HEK293 (cell line): ENCODE results near the gene PPFIA2.

ENCODE experiments used
- CTCF ChIA-PET: fragments of 350-600 bp; formaldehyde crosslinking; extraction: SDS; loops from one replicate; lab custom pipeline; 2021; ENCODE audit warnings: antibody characterized with exemption; lab: Yijun Ruan, JAX
- POLR2A ChIA-PET: fragments of 300-600 bp; formaldehyde crosslinking; extraction: SDS; loops from one replicate; lab custom pipeline; 2020; ENCODE audit warnings: antibody characterized with exemption, inconsistent platforms; lab: Yijun Ruan, JAX
- H3K27ac ChIP-seq: fragments of 200-500 bp; sonication (Bioruptor generic); 2 replicates; pipeline ENCODE4 v1.5.1; 2014; ENCODE audit warnings: low read depth, low read length, control low read depth, inconsistent platforms; ENCODE audit errors: extremely low read depth
- H3K36me3 ChIP-seq, 2 experiments: fragments of 200-500 bp in 1 of 2; sonication (Bioruptor generic) in 1 of 2; 1 replicate in 1 of 2; 2 replicates in 1 of 2; pipeline ENCODE4 v1.5.1; 2014 to 2017; ENCODE audit warnings: inconsistent platforms in 2 of 2, low read length in 2 of 2; ENCODE audit not compliant: control insufficient read depth in 2 of 2, insufficient read depth in 1 of 2
- H3K4me1 ChIP-seq: fragments of 200-500 bp; sonication (Bioruptor generic); 2 replicates; pipeline ENCODE4 v1.5.1; 2014; ENCODE audit warnings: mild to moderate bottlenecking, low read length, inconsistent platforms; ENCODE audit not compliant: control insufficient read depth, insufficient read depth
- H3K4me3 ChIP-seq: 2 replicates; pipeline ENCODE4 v1.5.1; 2011; ENCODE audit warnings: low read depth, mild to moderate bottlenecking, control low read depth, low read length, moderate library complexity
- H3K9me3 ChIP-seq: fragments of 200-500 bp; sonication (Bioruptor generic); 2 replicates; pipeline ENCODE4 v1.5.1; 2014; ENCODE audit warnings: low read depth, low read length, inconsistent platforms; ENCODE audit not compliant: control insufficient read depth, insufficient read depth
- BCL11B ChIP-seq: fragments of 450-650 bp; formaldehyde crosslinking; IDR thresholded peaks from 2 replicates; pipeline ENCODE4 v1.5.1; 2016; ENCODE audit warnings: low read depth, missing biosample characterization, missing genetic modification characterization
- CTCF ChIP-seq: fragments of 450-650 bp; formaldehyde crosslinking; IDR thresholded peaks from 2 replicates; pipeline ENCODE4 v1.5.1; 2016; ENCODE audit warnings: missing biosample characterization, missing genetic modification characterization
- KLF9 ChIP-seq: fragments of 450-650 bp; formaldehyde crosslinking; IDR thresholded peaks from 2 replicates; pipeline ENCODE4 v1.5.1; 2016; ENCODE audit warnings: missing biosample characterization, missing genetic modification characterization, low read depth
- OSR2 ChIP-seq: fragments of 450-650 bp; formaldehyde crosslinking; IDR thresholded peaks from 2 replicates; pipeline ENCODE4 v1.5.1; 2016; ENCODE audit warnings: missing biosample characterization, missing genetic modification characterization
- PATZ1 ChIP-seq: fragments of 450-650 bp; formaldehyde crosslinking; IDR thresholded peaks from 2 replicates; pipeline ENCODE4 v1.5.1; 2016; ENCODE audit warnings: missing biosample characterization, missing genetic modification characterization
- ZBTB48 ChIP-seq: fragments of 450-650 bp; formaldehyde crosslinking; IDR thresholded peaks from 2 replicates; pipeline ENCODE4 v1.5.1; 2016; ENCODE audit warnings: missing biosample characterization, missing genetic modification characterization
- ZFHX2 ChIP-seq: fragments of 450-650 bp; formaldehyde crosslinking; conservative IDR thresholded peaks from 2 replicates; pipeline ENCODE4 v1.5.1; 2016; ENCODE audit warnings: missing biosample characterization, missing genetic modification characterization
- ZFP37 ChIP-seq: fragments of 450-650 bp; formaldehyde crosslinking; IDR thresholded peaks from 2 replicates; pipeline ENCODE4 v1.5.1; 2016; ENCODE audit warnings: missing biosample characterization, missing genetic modification characterization
- ZNF184 ChIP-seq: fragments of 450-650 bp; IDR thresholded peaks from 2 replicates; pipeline ENCODE4 v1.5.1; 2018; ENCODE audit warnings: missing biosample characterization, mild to moderate bottlenecking, missing genetic modification characterization
- ZNF423 ChIP-seq: fragments of 450-650 bp; formaldehyde crosslinking; IDR thresholded peaks from 2 replicates; pipeline ENCODE4 v1.5.1; 2016; ENCODE audit warnings: missing biosample characterization, missing genetic modification characterization
- ZNF513 ChIP-seq: fragments of 450-650 bp; IDR thresholded peaks from 2 replicates; pipeline ENCODE4 v1.5.1; 2018; ENCODE audit warnings: missing biosample characterization, missing genetic modification characterization
- ZNF549 ChIP-seq: fragments of 450-650 bp; IDR thresholded peaks from 2 replicates; pipeline ENCODE4 v1.5.1; 2018; ENCODE audit warnings: missing biosample characterization, missing genetic modification characterization, mild to moderate bottlenecking, inconsistent platforms, moderate library complexity
- ZNF645 ChIP-seq: fragments of 450-650 bp; formaldehyde crosslinking; IDR thresholded peaks from 2 replicates; pipeline ENCODE4; 2016; ENCODE audit warnings: missing biosample characterization, missing genetic modification characterization
- ZNF654 ChIP-seq: fragments of 450-650 bp; formaldehyde crosslinking; IDR thresholded peaks from 2 replicates; pipeline ENCODE4 v1.5.1; 2016; ENCODE audit warnings: low read depth, missing biosample characterization, missing genetic modification characterization
- ZNF701 ChIP-seq: fragments of 450-650 bp; formaldehyde crosslinking; IDR thresholded peaks from 2 replicates; pipeline ENCODE4 v1.5.1; 2016; ENCODE audit warnings: missing biosample characterization, missing genetic modification characterization
- ZNF776 ChIP-seq: fragments of 450-650 bp; formaldehyde crosslinking; IDR thresholded peaks from 2 replicates; pipeline ENCODE4 v1.5.0; 2017; ENCODE audit warnings: missing biosample characterization, missing genetic modification characterization, borderline replicate concordance

Gene PPFIA2

GRCh38 chr12:81729781-81730180, 29.4 kb downstream of the PPFIA2 start:
- TF ChIP-seq ZNF701 (tag by site-specific recombination) = no peak
- Histone ChIP-seq H3K9me3 (no peaks in the 10 kb centered on the region), H3K4me3 (no peak overlapping the region), H3K36me3 (no peaks in the 10 kb centered on the region), H3K4me1 (no peaks in the 10 kb centered on the region), H3K27ac (no peak overlapping the region)
- ChIA-PET CTCF (no interaction called here), POLR2A (no interaction called here)

GRCh38 chr12:81727391-81727790, 31.8 kb downstream of the PPFIA2 start:
- CTCF ChIA-PET = no interaction called here

More at GRCh38 chr12:81727391-81727790, 31.8 kb downstream of the PPFIA2 start:
- POLR2A ChIA-PET = no interaction called here
- no peaks in the 10 kb centered on the region for H3K9me3 ChIP-seq
- no peak for TF ChIP-seq ZFP37 (tag by site-specific recombination)
- no peak for TF ChIP-seq CTCF (tag by site-specific recombination)
- no peak for TF ChIP-seq ZNF513 (tag by site-specific recombination)
- no peak for TF ChIP-seq KLF9 (tag by site-specific recombination)
- no peak for TF ChIP-seq ZNF423 (tag by site-specific recombination)
- no peak for TF ChIP-seq ZNF776 (tag by site-specific recombination)
- TF ChIP-seq PATZ1 = no peak
- TF ChIP-seq ZNF654 (tag by site-specific recombination) = no peak
- no peak for TF ChIP-seq OSR2 (tag by site-specific recombination)
- TF ChIP-seq ZFHX2 (tag by site-specific recombination) = no peak
- TF ChIP-seq ZNF184 (tag by site-specific recombination) = no peak
- TF ChIP-seq ZBTB48 = no peak
- no peak for TF ChIP-seq ZNF645 (tag by site-specific recombination)
- no peak for TF ChIP-seq BCL11B (tag by site-specific recombination)
- no peak for TF ChIP-seq ZNF549 (tag by site-specific recombination)
- H3K4me1 ChIP-seq = no peaks in the 10 kb centered on the region
- H3K27ac ChIP-seq = no peak overlapping the region
- H3K36me3 ChIP-seq = no peaks in the 10 kb centered on the region
- no peak overlapping the region for H3K4me3 ChIP-seq
